HEK293T (cell line): ENCODE results near the gene TUSC2.

ENCODE experiments used
- ARNT ChIP-seq: fragments of 450-650 bp; IDR thresholded peaks from 2 replicates; pipeline ENCODE4 v1.6.1; 2017; ENCODE audit warnings: mild to moderate bottlenecking
- BHLHE40 ChIP-seq: fragments of 450-650 bp; IDR thresholded peaks from 2 replicates; pipeline ENCODE4 v1.6.1; 2016; ENCODE audit warnings: mild to moderate bottlenecking, moderate library complexity, borderline replicate concordance
- ELF4 ChIP-seq: fragments of 450-650 bp; IDR thresholded peaks from 2 replicates; pipeline ENCODE4 v1.6.1; 2017; ENCODE audit warnings: antibody characterized with exemption
- FOXA1 ChIP-seq: fragments of 450-650 bp; IDR thresholded peaks from 2 replicates; pipeline ENCODE4 v1.6.1; 2016; ENCODE audit warnings: mild to moderate bottlenecking
- L3MBTL2 ChIP-seq: fragments of 450-650 bp; conservative IDR thresholded peaks from 2 replicates; pipeline ENCODE4 v1.6.1; 2016; ENCODE audit warnings: mild to moderate bottlenecking
- LEF1 ChIP-seq: fragments of 450-650 bp; IDR thresholded peaks from 2 replicates; pipeline ENCODE4 v1.6.1; 2017; ENCODE audit warnings: mild to moderate bottlenecking, borderline replicate concordance
- SP1 ChIP-seq: fragments of 450-650 bp; IDR thresholded peaks from 2 replicates; pipeline ENCODE4 v1.6.1; 2017
- TARDBP ChIP-seq: fragments of 450-650 bp; IDR thresholded peaks from 2 replicates; pipeline ENCODE4 v1.6.1; 2016
- TF ChIP-seq, protein P1 (sequence below): fragments of 450-650 bp; IDR thresholded peaks from 2 replicates; pipeline ENCODE4 v1.6.1; 2016

DNA sequence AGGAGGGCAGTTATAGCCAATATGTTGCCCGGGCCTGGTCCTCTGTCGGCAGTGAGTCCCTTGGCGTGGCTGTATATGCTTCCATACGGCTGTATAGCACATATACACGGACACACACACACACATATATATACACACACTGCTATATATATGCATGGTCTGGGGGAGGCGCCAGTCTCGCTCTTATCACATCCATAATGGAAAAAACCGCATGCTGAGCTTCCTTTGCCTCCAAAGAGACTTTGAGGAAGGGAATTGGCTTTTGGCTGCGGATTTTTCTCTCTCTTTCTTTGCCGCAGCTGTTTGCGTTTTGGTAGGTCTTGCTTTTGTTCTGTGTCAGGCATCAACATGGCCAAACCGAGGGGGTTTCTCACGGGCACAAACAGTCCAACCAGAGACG is 42.6 kb upstream of the TUSC2 start:
- TF ChIP-seq, protein P1, sequence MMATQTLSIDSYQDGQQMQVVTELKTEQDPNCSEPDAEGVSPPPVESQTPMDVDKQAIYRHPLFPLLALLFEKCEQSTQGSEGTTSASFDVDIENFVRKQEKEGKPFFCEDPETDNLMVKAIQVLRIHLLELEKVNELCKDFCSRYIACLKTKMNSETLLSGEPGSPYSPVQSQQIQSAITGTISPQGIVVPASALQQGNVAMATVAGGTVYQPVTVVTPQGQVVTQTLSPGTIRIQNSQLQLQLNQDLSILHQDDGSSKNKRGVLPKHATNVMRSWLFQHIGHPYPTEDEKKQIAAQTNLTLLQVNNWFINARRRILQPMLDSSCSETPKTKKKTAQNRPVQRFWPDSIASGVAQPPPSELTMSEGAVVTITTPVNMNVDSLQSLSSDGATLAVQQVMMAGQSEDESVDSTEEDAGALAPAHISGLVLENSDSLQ = no peak
- no peak for TF ChIP-seq TARDBP
- peak; percentile 62 for TF ChIP-seq L3MBTL2
- no peak for TF ChIP-seq FOXA1
- no peak for TF ChIP-seq ELF4
- no peak for TF ChIP-seq BHLHE40
- TF ChIP-seq ARNT = no peak
- TF ChIP-seq LEF1 = no peak
- TF ChIP-seq SP1 = no peak
